Adipocyte (in vitro differentiated cells): Measurements from ENCODE around the gene BTBD9.

Experiments
- DNase-seq: peaks from one replicate; pipeline ENCODE4 v3.0.0-alpha.2; 2015; ENCODE audit warnings: low read depth
- H3K27me3 ChIP-seq: replicated peaks from 2 replicates; pipeline ENCODE4 v1.7.0; 2013; ENCODE audit warnings: mild to moderate bottlenecking, low read length, moderate library complexity; ENCODE audit not compliant: control insufficient read depth, insufficient read depth
- H3K36me3 ChIP-seq: 2 replicates; pipeline ENCODE4 v1.7.0; 2013; ENCODE audit warnings: low read length, mild to moderate bottlenecking, moderate library complexity; ENCODE audit not compliant: control insufficient read depth, insufficient read depth, severe bottlenecking
- H3K4me1 ChIP-seq: 2 replicates; pipeline ENCODE4 v1.7.0; 2013; ENCODE audit warnings: mild to moderate bottlenecking, low read length, moderate library complexity; ENCODE audit not compliant: control insufficient read depth, insufficient read depth
- H3K4me3 ChIP-seq: 2 replicates; pipeline ENCODE4 v1.7.0; 2013; ENCODE audit warnings: mild to moderate bottlenecking, low read length, moderate library complexity
- H3K9ac ChIP-seq: 2 replicates; pipeline ENCODE4 v1.7.0; 2013; ENCODE audit warnings: mild to moderate bottlenecking, low read length, moderate library complexity
- H3K9me3 ChIP-seq: 2 replicates; pipeline ENCODE4 v1.7.0; 2013; ENCODE audit warnings: mild to moderate bottlenecking, low read length, moderate library complexity; ENCODE audit not compliant: control insufficient read depth

Gene BTBD9

GRCh38 chr6:38503960-38504682 is 135.6 kb downstream of the BTBD9 start:
- peaks cover 27% of the 10 kb centered on the region for H3K4me1 ChIP-seq
- no peaks in the 10 kb centered on the region for H3K27me3 ChIP-seq
- H3K4me3 ChIP-seq = no peak overlapping the region
- H3K36me3 ChIP-seq = no peaks in the 10 kb centered on the region
- no peak for DNase-seq
- no peaks in the 10 kb centered on the region for H3K9me3 ChIP-seq
- no peak overlapping the region for H3K9ac ChIP-seq

- Histone ChIP-seq H3K4me1 (peaks cover 25% of the 10 kb centered on the region), H3K9me3 (no peaks in the 10 kb centered on the region), H3K9ac (no peak overlapping the region), H3K4me3 (no peak overlapping the region), H3K27me3 (no peaks in the 10 kb centered on the region), H3K36me3 (no peaks in the 10 kb centered on the region)
- DNase-seq = no peak
These were observed 136.5 kb downstream of the BTBD9 start for GRCh38 chr6:38503032-38503773.

- Histone ChIP-seq H3K36me3 (no peaks in the 10 kb centered on the region), H3K9me3 (no peaks in the 10 kb centered on the region), H3K9ac (no peak overlapping the region), H3K4me3 (no peak overlapping the region), H3K27me3 (no peaks in the 10 kb centered on the region), H3K4me1 (peaks cover 27% of the 10 kb centered on the region)
- no peak for DNase-seq
These were observed 137.3 kb downstream of the BTBD9 start for GRCh38 chr6:38502423-38502822.

GRCh38 chr6:38501931-38502330 is 137.8 kb downstream of the BTBD9 start:
- Histone ChIP-seq H3K27me3 (no peaks in the 10 kb centered on the region), H3K4me3 (no peak overlapping the region), H3K9ac (no peak overlapping the region), H3K36me3 (no peaks in the 10 kb centered on the region), H3K4me1 (peaks cover 27% of the 10 kb centered on the region), H3K9me3 (no peaks in the 10 kb centered on the region)
- no peak for DNase-seq

GRCh38 chr6:38499529-38500096 is 140.1 kb downstream of the BTBD9 start:
- no peaks in the 10 kb centered on the region for H3K9me3 ChIP-seq
- peaks cover 27% of the 10 kb centered on the region for H3K4me1 ChIP-seq
- no peak overlapping the region for H3K4me3 ChIP-seq
- H3K9ac ChIP-seq = no peak overlapping the region
- no peaks in the 10 kb centered on the region for H3K36me3 ChIP-seq
- no peak for DNase-seq
- no peaks in the 10 kb centered on the region for H3K27me3 ChIP-seq

GRCh38 chr6:38498805-38499445 is 140.8 kb downstream of the BTBD9 start:
- Histone ChIP-seq H3K9ac (no peak overlapping the region), H3K36me3 (no peaks in the 10 kb centered on the region), H3K4me1 (peaks cover 30% of the 10 kb centered on the region), H3K27me3 (no peaks in the 10 kb centered on the region), H3K9me3 (no peaks in the 10 kb centered on the region), H3K4me3 (no peak overlapping the region)
- no peak for DNase-seq

- no peak overlapping the region for H3K9ac ChIP-seq
These were observed 141.6 kb downstream of the BTBD9 start for GRCh38 chr6:38498085-38498484.

GRCh38 chr6:38497546-38497945 is 142.2 kb downstream of the BTBD9 start:
- H3K4me3 ChIP-seq = no peak overlapping the region
- DNase-seq = no peak
- H3K4me1 ChIP-seq = peaks cover 34% of the 10 kb centered on the region
- H3K36me3 ChIP-seq = no peaks in the 10 kb centered on the region
- no peak overlapping the region for H3K9ac ChIP-seq
- no peaks in the 10 kb centered on the region for H3K27me3 ChIP-seq
- no peaks in the 10 kb centered on the region for H3K9me3 ChIP-seq

More at GRCh38 chr6:38498085-38498484, 141.6 kb downstream of the BTBD9 start:
- no peak overlapping the region for H3K4me3 ChIP-seq
- DNase-seq = peak; percentile 31
- H3K9me3 ChIP-seq = no peaks in the 10 kb centered on the region
- H3K4me1 ChIP-seq = peaks cover 34% of the 10 kb centered on the region
- no peaks in the 10 kb centered on the region for H3K36me3 ChIP-seq
- H3K27me3 ChIP-seq = no peaks in the 10 kb centered on the region

- no peaks in the 10 kb centered on the region for H3K9me3 ChIP-seq
- no peak for DNase-seq
- no peaks in the 10 kb centered on the region for H3K27me3 ChIP-seq
- peaks cover 34% of the 10 kb centered on the region for H3K4me1 ChIP-seq
- no peaks in the 10 kb centered on the region for H3K36me3 ChIP-seq
- H3K4me3 ChIP-seq = no peak overlapping the region
- no peak overlapping the region for H3K9ac ChIP-seq
These were observed 143.7 kb downstream of the BTBD9 start for GRCh38 chr6:38495922-38496635.

- no peak for DNase-seq
- H3K27me3 ChIP-seq = no peaks in the 10 kb centered on the region
- no peak overlapping the region for H3K4me3 ChIP-seq
- H3K4me1 ChIP-seq = peaks cover 33% of the 10 kb centered on the region
- no peaks in the 10 kb centered on the region for H3K36me3 ChIP-seq
- no peaks in the 10 kb centered on the region for H3K9me3 ChIP-seq
- no peak overlapping the region for H3K9ac ChIP-seq
These were observed 144.2 kb downstream of the BTBD9 start for GRCh38 chr6:38495518-38495917.
